NB4 (cell line): Measurements from ENCODE around the gene INAFM1.
A peak's percentile ranks its signal among the peaks of the same experiment; 100 is the strongest.

Source experiments
- DNase-seq: peaks from one replicate; pipeline ENCODE4 v3.0.0; 2010; ENCODE audit warnings: low read depth
- H3K4me3 ChIP-seq: one replicate; pipeline ENCODE4 v1.5.1; 2011; ENCODE audit warnings: mild to moderate bottlenecking, low read depth, low read length, moderate library complexity
- MAX ChIP-seq: IDR thresholded peaks from 2 replicates; pipeline ENCODE4 v1.6.1; 2011; ENCODE audit warnings: low read depth, low read length
- MYC ChIP-seq: IDR thresholded peaks from 2 replicates; pipeline ENCODE4 v1.6.1; 2011; ENCODE audit warnings: low read depth, low read length
- POLR2A ChIP-seq: IDR thresholded peaks from 2 replicates; pipeline ENCODE4 v1.6.1; 2011; ENCODE audit warnings: mild to moderate bottlenecking; ENCODE audit not compliant: insufficient read length; ENCODE audit errors: extremely low read depth
- TF ChIP-seq, protein P1 (sequence below): IDR thresholded peaks from one replicate; pipeline ENCODE4 v1.5.1; 2012; ENCODE audit warnings: low read depth, low read length

Gene INAFM1

DNA sequence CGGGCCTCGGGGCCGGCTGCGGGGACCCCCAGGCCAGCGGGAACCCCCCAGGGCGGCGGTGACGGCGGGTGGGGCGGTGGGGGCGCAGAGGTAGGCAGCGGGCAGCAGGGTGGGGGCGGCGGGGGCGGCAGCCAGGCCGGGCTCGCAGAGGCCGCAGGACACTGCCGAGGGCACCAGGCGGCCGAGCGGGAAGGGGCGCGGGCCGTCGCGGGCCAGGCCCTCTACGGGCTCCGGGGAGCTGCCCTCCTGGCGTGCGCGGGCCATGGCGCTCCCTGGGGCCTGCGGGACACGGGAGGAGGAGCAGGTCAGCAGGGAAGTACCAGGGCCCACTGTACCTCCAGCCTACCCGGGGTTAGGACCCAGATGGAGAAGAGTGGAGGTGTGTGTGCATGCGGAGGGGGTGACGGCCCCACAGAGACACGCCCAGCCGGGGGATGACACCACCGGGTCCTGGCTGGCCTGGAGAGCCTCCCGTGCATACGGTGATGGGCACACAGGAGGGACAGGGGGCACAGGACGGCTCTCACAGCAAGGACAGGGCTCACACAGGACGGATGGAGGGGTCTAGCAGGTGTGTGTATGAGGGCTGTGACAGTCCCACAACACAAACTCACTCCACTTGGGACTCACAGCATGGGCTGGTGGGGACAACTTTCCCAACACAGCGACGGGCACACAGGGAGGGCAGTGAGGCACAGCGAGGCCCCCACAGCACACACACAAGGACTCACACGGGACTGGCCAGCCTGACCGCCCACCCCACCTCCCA, 46.3 kb upstream of the INAFM1 start:
- peak; percentile 89 for DNase-seq
- TF ChIP-seq POLR2A (no peak), MAX (peak; percentile 77), MYC (0 out of 2 replicates have a peak, but pooled peaks have one; percentile 23)
- TF ChIP-seq, protein P1, sequence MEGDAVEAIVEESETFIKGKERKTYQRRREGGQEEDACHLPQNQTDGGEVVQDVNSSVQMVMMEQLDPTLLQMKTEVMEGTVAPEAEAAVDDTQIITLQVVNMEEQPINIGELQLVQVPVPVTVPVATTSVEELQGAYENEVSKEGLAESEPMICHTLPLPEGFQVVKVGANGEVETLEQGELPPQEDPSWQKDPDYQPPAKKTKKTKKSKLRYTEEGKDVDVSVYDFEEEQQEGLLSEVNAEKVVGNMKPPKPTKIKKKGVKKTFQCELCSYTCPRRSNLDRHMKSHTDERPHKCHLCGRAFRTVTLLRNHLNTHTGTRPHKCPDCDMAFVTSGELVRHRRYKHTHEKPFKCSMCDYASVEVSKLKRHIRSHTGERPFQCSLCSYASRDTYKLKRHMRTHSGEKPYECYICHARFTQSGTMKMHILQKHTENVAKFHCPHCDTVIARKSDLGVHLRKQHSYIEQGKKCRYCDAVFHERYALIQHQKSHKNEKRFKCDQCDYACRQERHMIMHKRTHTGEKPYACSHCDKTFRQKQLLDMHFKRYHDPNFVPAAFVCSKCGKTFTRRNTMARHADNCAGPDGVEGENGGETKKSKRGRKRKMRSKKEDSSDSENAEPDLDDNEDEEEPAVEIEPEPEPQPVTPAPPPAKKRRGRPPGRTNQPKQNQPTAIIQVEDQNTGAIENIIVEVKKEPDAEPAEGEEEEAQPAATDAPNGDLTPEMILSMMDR: no peak
- H3K4me3 ChIP-seq: peak overlapping the region; percentile 45

GRCh38 chr19:47228937-47229675, 45.6 kb upstream of the INAFM1 start:
- TF ChIP-seq MYC (no peak), MAX (0 out of 2 replicates have a peak, but pooled peaks have one; percentile 69)
- DNase-seq: peak; percentile 75
- peak overlapping the region; percentile 63 for H3K4me3 ChIP-seq

DNA sequence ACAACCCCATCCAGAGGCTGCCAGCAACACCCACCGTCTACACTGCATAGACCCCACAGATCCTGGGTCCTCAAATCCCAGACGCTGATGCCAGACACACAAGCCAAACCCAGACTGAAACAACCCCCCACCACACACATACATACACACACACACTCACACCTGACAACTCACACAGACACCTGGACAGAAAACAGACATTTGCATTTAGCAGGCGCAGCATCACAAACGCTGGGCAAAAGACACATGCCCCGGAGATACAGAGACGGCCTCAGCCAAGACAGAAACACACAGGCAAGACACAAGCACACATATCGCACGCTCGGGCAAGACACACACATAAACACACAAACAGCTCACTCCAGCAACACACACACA, 45.0 kb upstream of the INAFM1 start:
- peak; percentile 67 for DNase-seq
- H3K4me3 ChIP-seq: peak overlapping the region; percentile 63
- TF ChIP-seq MYC (peak; percentile 64), POLR2A (no peak), MAX (peak; percentile 73)
- TF ChIP-seq, protein P1: no peak

- TF ChIP-seq MAX (peak; percentile 84), MYC (peak; percentile 87), POLR2A (no peak)
- TF ChIP-seq, protein P1: peak; percentile 91
- DNase-seq: peak; percentile 86
- peak overlapping the region; percentile 63 for H3K4me3 ChIP-seq
These were observed 44.4 kb upstream of the INAFM1 start for GRCh38 chr19:47230054-47230920.

DNA sequence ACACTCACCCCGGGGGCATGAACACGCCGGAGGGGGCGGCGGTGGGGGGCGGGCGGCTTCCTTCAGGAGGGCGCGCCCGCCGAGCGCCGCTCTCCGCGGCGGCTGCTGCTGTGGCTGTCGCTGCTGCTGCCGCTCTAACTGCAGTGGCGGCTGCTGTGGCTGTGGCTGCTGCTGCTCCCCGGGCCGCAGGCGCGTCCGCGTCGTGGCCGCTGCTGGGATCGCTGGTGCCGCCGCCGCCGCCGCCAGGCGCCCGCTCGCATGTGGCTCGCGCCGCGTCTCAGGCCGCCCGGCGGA, 43.8 kb upstream of the INAFM1 start, which contains the start of gene BBC3:
Gene BBC3 (minus strand): TSS at position 279 of the 294 bp plus-strand sequence. CDS start 2,768 bp downstream, outside the sequence.
- peak within 1 kb of the TSS; percentile 63 for H3K4me3 ChIP-seq
- TF ChIP-seq, protein P1: no peak
- TF ChIP-seq MAX: no peak
- TF ChIP-seq POLR2A: peak; percentile 78
- TF ChIP-seq MYC: no peak; the same call in 1 of the 2 replicates

More for the DNA sequence above, 43.8 kb upstream of the INAFM1 start, which contains the start of gene BBC3:
- DNase-seq: no peak
